ENCODE results near the gene EVL. TPM values are rescaled to one million over a fixed set of nuclear protein-coding genes. Genes with fewer than 3 reads are reported as not detected.

EVL gene
- total and polyA plus RNA-seq, 2 donors (not counting 3 experiments of a cell fraction or from before 2014, with no cell fraction given) = 34.6 to 62.5 TPM

- H3K79me2 ChIP-seq (ENCODE audit: control insufficient read depth, insufficient read depth, low read length) = no peaks in the 10 kb centered on the region
- intact Hi-C loops (cut with micrococcal nuclease) (loop anchor here (1.0 kb wide), 1 partner anchor 118 kb away; no protein-coding TSS in a partner anchor), dilution Hi-C loops (cut with MboI; ENCODE audit: extremely low pct_ligation_motif_present, low sequenced_read_pairs) (no loop called here)
- ChIA-PET POLR2A (no interaction called here), CTCF (interaction anchor here (0.9 kb wide), 1 partner anchor 32 kb away, joined by 3 read pairs; no protein-coding TSS in a partner anchor)
- H3K27ac ChIP-seq (ENCODE audit: insufficient read depth, low read depth, low read length) = no peak overlapping the region
- no peaks in the 10 kb centered on the region for H4K20me1 ChIP-seq (replicated peaks; ENCODE audit: control insufficient read depth, extremely low read depth, insufficient read depth, low read length)
- BruUV-seq (replicated peaks) = no TSS peak
- H3K9me3 ChIP-seq (replicated peaks; ENCODE audit: control insufficient read depth, insufficient read depth, low read length) = no peaks in the 10 kb centered on the region
- no peak overlapping the region for H2AFZ ChIP-seq (ENCODE audit: low read depth, low read length)
- H3K9me1 ChIP-seq (replicated peaks; ENCODE audit: control insufficient read depth, extremely low read depth, insufficient read depth, low read length) = no peaks in the 10 kb centered on the region
- no peaks in the 10 kb centered on the region for H3K36me3 ChIP-seq (ENCODE audit: control insufficient read depth in 2 of 2, extremely low read depth in 1 of 2, insufficient read depth in 2 of 2, low read length in 2 of 2)
- H3K27me3 ChIP-seq (ENCODE audit: control insufficient read depth in 2 of 2, insufficient read depth in 2 of 2, low read length in 2 of 2) = no peaks in the 10 kb centered on the region
- no peaks in the 10 kb centered on the region for H3K4me1 ChIP-seq (ENCODE audit: control insufficient read depth, extremely low read depth, insufficient read depth, low read length)
- no peak for FAIRE-seq
- no peak overlapping the region for H3K4me3 ChIP-seq (replicated peaks in 1 of 3; ENCODE audit: insufficient read depth in 1 of 3, low read depth in 1 of 3, low read length in 3 of 3)
- DNase-seq (ENCODE audit: low read depth, low spot score) = no peak
- H3K4me2 ChIP-seq (ENCODE audit: insufficient read depth, low read length) = no peak overlapping the region
- TF ChIP-seq FOS (IDR thresholded peaks at IDR 0.05; ENCODE audit: borderline replicate concordance, insufficient read depth, low read length) (no peak), EZH2 (IDR thresholded peaks at IDR 0.05; ENCODE audit: borderline replicate concordance, low read depth, low read length, severe bottlenecking) (no peak), MYC (IDR thresholded peaks at IDR 0.05; ENCODE audit: low read depth, low read length) (no peak), MAX (IDR thresholded peaks at IDR 0.05; ENCODE audit: insufficient read depth, insufficient read length) (no peak), CTCF (IDR thresholded peaks at IDR 0.05; ENCODE audit: extremely low read depth in 1 of 2, insufficient read depth in 1 of 2, low read depth in 1 of 2, low read length in 2 of 2) (no peak), GATA2 (IDR thresholded peaks at IDR 0.05; ENCODE audit: insufficient read depth, insufficient read length, low read depth, low read length) (no peak), POLR2AphosphoS5 (IDR thresholded peaks at IDR 0.05; ENCODE audit: insufficient read depth, low read depth, low read length) (no peak), POLR2A (IDR thresholded peaks at IDR 0.05; ENCODE audit: low read depth, low read length) (no peak), JUN (IDR thresholded peaks at IDR 0.05; ENCODE audit: borderline replicate concordance, insufficient read depth, insufficient read length, low read depth) (no peak)
- no peak overlapping the region for H3K9ac ChIP-seq (replicated peaks; ENCODE audit: extremely low read depth, insufficient read depth, low read length)
Measured at GRCh38 chr14:100075681-100076080, 10.5 kb downstream of the EVL start.

Measured in endothelial cell of umbilical vein (primary cell).